WERI-Rb-1 (cell line): Measurements from ENCODE around the gene DGKZ.

Source experiments
- DNase-seq: peaks from one replicate; pipeline ENCODE4 v3.0.0-alpha.2; 2020
- H3K27ac ChIP-seq: fragments of 250-450 bp; sonication (Bioruptor Pico); 2 replicates; pipeline ENCODE4 v1.5.1; 2020; ENCODE audit warnings: mild to moderate bottlenecking, moderate library complexity
- H3K27me3 ChIP-seq: fragments of 250-450 bp; sonication (Bioruptor Pico); 2 replicates; pipeline ENCODE4 v1.5.1; 2021; ENCODE audit warnings: mild to moderate bottlenecking, low read depth, moderate library complexity; ENCODE audit not compliant: insufficient read depth, severe bottlenecking
- H3K36me3 ChIP-seq: fragments of 250-450 bp; sonication (Bioruptor Pico); 2 replicates; pipeline ENCODE4 v1.5.1; 2020; ENCODE audit warnings: mild to moderate bottlenecking, moderate library complexity
- H3K4me3 ChIP-seq: 2 replicates; pipeline ENCODE4 v1.5.1; 2011; ENCODE audit warnings: low read depth, mild to moderate bottlenecking, control low read depth, low read length
- H3K9me3 ChIP-seq: fragments of 250-450 bp; sonication (Bioruptor Pico); 2 replicates; pipeline ENCODE4 v1.5.1; 2021; ENCODE audit warnings: mild to moderate bottlenecking, moderate library complexity; ENCODE audit not compliant: severe bottlenecking
- CTCF ChIP-seq: IDR thresholded peaks from 2 replicates; pipeline ENCODE4 v1.5.1; 2011; ENCODE audit warnings: low read depth, mild to moderate bottlenecking, control low read depth, inconsistent platforms, low read length

The DGKZ gene

GRCh38 chr11:46321757-46322156 lies 25.5 kb upstream of the DGKZ start:
- no peak for TF ChIP-seq CTCF
- H3K36me3 ChIP-seq, result no peaks in the 10 kb centered on the region
- no peak for DNase-seq

DNA sequence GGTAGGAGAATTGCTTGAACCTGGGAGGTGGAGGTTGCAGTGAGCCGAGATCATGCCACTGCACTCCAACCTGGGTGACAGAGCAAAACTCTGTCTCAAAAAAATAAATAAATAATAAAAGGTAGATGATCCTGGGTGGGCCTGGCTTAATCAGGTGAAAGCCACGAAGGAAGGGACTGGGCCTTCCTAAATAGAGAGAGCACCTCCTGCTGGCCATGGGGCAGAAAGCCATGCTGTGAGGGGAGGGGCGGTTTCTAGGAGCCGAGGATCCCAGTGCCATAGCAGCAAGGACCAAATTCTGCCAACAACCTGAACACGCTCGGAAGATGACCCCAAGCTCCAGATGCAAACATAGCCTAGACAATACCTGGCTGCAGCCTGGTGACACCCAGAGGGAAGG lies 24.5 kb upstream of the DGKZ start:
- H3K27ac ChIP-seq, result no peak overlapping the region
- H3K4me3 ChIP-seq, result no peak overlapping the region
- peak; percentile 50; the same call in 1 of the 2 replicates for TF ChIP-seq CTCF
- DNase-seq, result peak; percentile 44
- no peaks in the 10 kb centered on the region for H3K27me3 ChIP-seq
- H3K36me3 ChIP-seq, result no peaks in the 10 kb centered on the region
- no peaks in the 10 kb centered on the region for H3K9me3 ChIP-seq

More at GRCh38 chr11:46321757-46322156, 25.5 kb upstream of the DGKZ start:
- Histone ChIP-seq H3K27me3 (no peaks in the 10 kb centered on the region), H3K4me3 (no peak overlapping the region), H3K27ac (no peak overlapping the region), H3K9me3 (no peaks in the 10 kb centered on the region)

DNA sequence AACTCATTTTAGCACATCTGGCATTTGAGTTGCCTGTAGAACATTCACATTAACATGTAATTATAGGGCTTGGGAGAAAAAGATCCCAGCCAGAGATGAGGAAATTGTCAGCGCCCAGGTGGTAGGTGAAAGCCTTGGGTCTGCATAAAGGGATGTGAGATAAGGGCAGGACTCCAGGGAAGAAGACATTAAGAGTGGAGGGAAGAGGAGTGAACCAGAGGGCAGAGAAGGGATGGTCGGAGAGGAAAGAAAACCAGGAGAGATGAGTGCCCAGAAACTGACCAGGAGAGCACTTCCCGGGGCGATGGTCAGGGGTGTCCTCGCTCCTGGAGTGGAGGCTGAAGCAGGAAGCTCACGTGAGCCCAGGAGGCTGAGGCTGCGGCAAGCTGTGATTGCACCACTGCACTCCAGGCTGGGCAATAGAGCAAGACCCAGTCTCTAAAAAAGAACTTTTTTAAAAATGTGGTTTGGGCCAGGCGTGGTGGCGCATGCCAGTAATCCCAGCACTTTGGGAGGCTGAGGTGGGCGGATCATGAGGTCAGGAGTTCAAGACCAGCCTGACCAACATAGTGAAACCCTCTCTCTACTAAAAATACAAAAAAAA lies 20.3 kb upstream of the DGKZ start:
- no peak for DNase-seq
- no peak for TF ChIP-seq CTCF
- H3K27ac ChIP-seq, result no peak overlapping the region
- H3K27me3 ChIP-seq, result no peaks in the 10 kb centered on the region
- H3K36me3 ChIP-seq, result no peaks in the 10 kb centered on the region
- H3K4me3 ChIP-seq, result no peak overlapping the region
- no peaks in the 10 kb centered on the region for H3K9me3 ChIP-seq

- TF ChIP-seq CTCF, result no peak
- DNase-seq, result no peak
- no peak overlapping the region for H3K4me3 ChIP-seq
- H3K27ac ChIP-seq, result no peak overlapping the region
- H3K27me3 ChIP-seq, result no peaks in the 10 kb centered on the region
- no peaks in the 10 kb centered on the region for H3K9me3 ChIP-seq
- H3K36me3 ChIP-seq, result no peaks in the 10 kb centered on the region
Observed at GRCh38 chr11:46327829-46328228, 19.4 kb upstream of the DGKZ start.

DNA sequence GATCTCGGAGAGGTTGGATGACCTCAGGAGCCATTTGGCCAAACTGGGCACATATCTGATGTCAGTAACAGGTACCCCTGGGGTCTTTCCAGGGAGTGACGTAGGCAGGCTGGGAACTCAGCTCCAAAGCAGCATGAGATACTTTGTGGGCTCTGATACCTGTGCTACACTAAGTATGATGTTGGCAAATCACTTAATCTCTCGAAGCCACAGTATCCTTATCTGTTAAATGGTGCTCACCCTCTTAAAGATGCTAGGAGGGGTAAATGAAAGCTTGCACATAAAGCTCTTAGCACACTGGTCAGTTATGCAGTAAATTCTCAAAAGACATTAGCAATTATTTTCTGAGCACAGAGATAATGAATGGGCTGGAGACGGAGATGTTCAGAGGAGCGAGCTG lies 17.1 kb upstream of the DGKZ start:
- no peak for TF ChIP-seq CTCF
- H3K9me3 ChIP-seq, result no peaks in the 10 kb centered on the region
- H3K36me3 ChIP-seq, result no peaks in the 10 kb centered on the region
- H3K27ac ChIP-seq, result peak overlapping the region; percentile 89
- H3K27me3 ChIP-seq, result no peaks in the 10 kb centered on the region
- H3K4me3 ChIP-seq, result peak overlapping the region; percentile 29
- no peak for DNase-seq
